ENCODE results near the gene CDK1. TPM values are rescaled to one million over a fixed set of nuclear protein-coding genes. Genes with fewer than 3 reads are reported as not detected.

The CDK1 gene
- total RNA-seq, 1 experiment from 2014 or later: 78.9 TPM

- Mint-ChIP-seq H3K9me3 (no peaks in the 10 kb centered on the region), H3K27ac (no peak overlapping the region), H3K4me1 (peaks cover 12 to 14% of the 10 kb centered on the region in 2 experiments), H3K27me3 (ENCODE audit: low read depth) (no peaks in the 10 kb centered on the region), H3K36me3 (ENCODE audit: insufficient read depth in 1 of 3, low read depth in 3 of 3) (no peaks in the 10 kb centered on the region), H3K4me3 (no peak overlapping the region)
- H4K20me1 ChIP-seq (ENCODE audit: control insufficient read depth, insufficient read depth, insufficient read length): no peaks in the 10 kb centered on the region
- H3K9ac ChIP-seq (ENCODE audit: extremely low read depth, insufficient read length, low read length): no peak overlapping the region
- no peak overlapping the region for H3K27ac ChIP-seq (ENCODE audit: insufficient read length, low read depth, low read length)
- no peak overlapping the region for H4K5ac ChIP-seq (ENCODE audit: insufficient read length, low read depth, low read length)
- no peak for DNase-seq
- H4K91ac ChIP-seq (ENCODE audit: insufficient read length, low read depth, low read length): no peak overlapping the region
- no peak overlapping the region for H2AFZ ChIP-seq (ENCODE audit: low read length)
- H2BK15ac ChIP-seq (ENCODE audit: low read depth, low read length): no peak overlapping the region
- no peak overlapping the region for H3K4me2 ChIP-seq (ENCODE audit: insufficient read depth, insufficient read length, low read length)
- no peaks in the 10 kb centered on the region for H3K9me3 ChIP-seq (ENCODE audit: control insufficient read depth, low read depth, low read length)
- H3K79me2 ChIP-seq (ENCODE audit: insufficient read depth, low read length): no peaks in the 10 kb centered on the region
- H2BK120ac ChIP-seq (ENCODE audit: low read depth, low read length, poor library complexity, severe bottlenecking): no peak overlapping the region
- no peak overlapping the region for H3K14ac ChIP-seq (ENCODE audit: insufficient read depth, low read length)
- no peak overlapping the region for H3K23ac ChIP-seq (ENCODE audit: insufficient read length, low read depth, low read length)
- no peak overlapping the region for H2AK5ac ChIP-seq (ENCODE audit: insufficient read length, low read length)
- TF ChIP-seq CTCF (conservative IDR thresholded peaks at IDR 0.05): no peak
- WGBS (ENCODE audit: extremely low coverage, insufficient read length, low lambda C conversion rate): no CpG with 5 or more reads among the region's 5 CpGs
- H3T11ph ChIP-seq (ENCODE audit: low read length): no peak overlapping the region
- peaks cover under 1% of the 10 kb centered on the region; the same call in 1 of the 2 replicates for H3K4me1 ChIP-seq (ENCODE audit: insufficient read depth, low read length)
- no peaks in the 10 kb centered on the region for H3K27me3 ChIP-seq (ENCODE audit: insufficient read depth, low read length)
- no peak overlapping the region for H4K8ac ChIP-seq (replicated peaks; ENCODE audit: insufficient read length, low read depth, low read length)
- no peak overlapping the region for H3K4ac ChIP-seq (ENCODE audit: low read depth, low read length)
- H2BK12ac ChIP-seq (ENCODE audit: insufficient read length, low read depth, low read length): no peak overlapping the region
- peaks cover 10% of the 10 kb centered on the region for H3K23me2 ChIP-seq (ENCODE audit: insufficient read length, low read depth, low read length, poor library complexity, severe bottlenecking)
- no peak overlapping the region for H2BK5ac ChIP-seq (ENCODE audit: insufficient read length, low read length)
- no peak overlapping the region for H3K18ac ChIP-seq (ENCODE audit: insufficient read length, low read depth, low read length)
- no peak overlapping the region for H2BK20ac ChIP-seq (ENCODE audit: low read depth, low read length, poor library complexity, severe bottlenecking)
- H3K56ac ChIP-seq (ENCODE audit: insufficient read length, low read depth, low read length): no peak overlapping the region
- no peaks in the 10 kb centered on the region for H3K79me1 ChIP-seq (ENCODE audit: insufficient read depth, low read depth, low read length, poor library complexity, severe bottlenecking)
Measured at GRCh38 chr10:60737242-60737641, 41.0 kb upstream of the CDK1 start.
